GM21786 (cell line): ENCODE data around the gene PRKG1.

Source experiments
- ATAC-seq: cut with Tn5 transposase; IDR thresholded peaks from one replicate; pipeline ENCODE4 v1.9.1; 2021; ENCODE audit not compliant: unreplicated experiment

The PRKG1 gene

GRCh38 chr10:51075873-51076229 lies 1.6 kb downstream of the PRKG1 start:
- ATAC-seq: no peak

GRCh38 chr10:51076299-51076841 lies 2.1 kb downstream of the PRKG1 start:
- ATAC-seq: no peak

- ATAC-seq: no peak
These were observed 2.8 kb downstream of the PRKG1 start for GRCh38 chr10:51077074-51077473.

- ATAC-seq: no peak
These were observed 3.2 kb downstream of the PRKG1 start for GRCh38 chr10:51077507-51077906.

- no peak for ATAC-seq
These were observed 5.0 kb downstream of the PRKG1 start for GRCh38 chr10:51079331-51079730.

GRCh38 chr10:51079766-51080165 lies 5.5 kb downstream of the PRKG1 start:
- no peak for ATAC-seq

GRCh38 chr10:51080311-51081006 lies 6.2 kb downstream of the PRKG1 start:
- ATAC-seq: no peak

GRCh38 chr10:51082857-51083256 lies 8.6 kb downstream of the PRKG1 start:
- peak; percentile 83 for ATAC-seq

GRCh38 chr10:51083356-51083853 lies 9.1 kb downstream of the PRKG1 start:
- no peak for ATAC-seq

GRCh38 chr10:51085204-51085603 lies 10.9 kb downstream of the PRKG1 start:
- no peak for ATAC-seq

- no peak for ATAC-seq
These were observed 12.4 kb downstream of the PRKG1 start for GRCh38 chr10:51086710-51087109.

- ATAC-seq: no peak
These were observed 12.8 kb downstream of the PRKG1 start for GRCh38 chr10:51087114-51087513.

GRCh38 chr10:51090190-51090589 lies 15.9 kb downstream of the PRKG1 start:
- no peak for ATAC-seq

GRCh38 chr10:51092402-51092801 lies 18.1 kb downstream of the PRKG1 start:
- no peak for ATAC-seq

GRCh38 chr10:51095444-51095843 lies 21.2 kb downstream of the PRKG1 start:
- ATAC-seq: no peak

GRCh38 chr10:51097546-51097945 lies 23.3 kb downstream of the PRKG1 start:
- no peak for ATAC-seq

- ATAC-seq: no peak
These were observed 25.9 kb downstream of the PRKG1 start for GRCh38 chr10:51100221-51100620.

GRCh38 chr10:51103554-51104217 lies 29.4 kb downstream of the PRKG1 start:
- no peak for ATAC-seq

GRCh38 chr10:51106311-51106945 lies 32.1 kb downstream of the PRKG1 start:
- ATAC-seq: no peak

- ATAC-seq: no peak
These were observed 34.1 kb downstream of the PRKG1 start for GRCh38 chr10:51108406-51108805.

- ATAC-seq: no peak
These were observed 35.7 kb downstream of the PRKG1 start for GRCh38 chr10:51109801-51110533.
